B cell (primary cell): ENCODE results near the gene ATXN7L2. TPM values are rescaled to one million over a fixed set of nuclear protein-coding genes. Genes with fewer than 3 reads are reported as not detected.

Experiments used
- ATAC-seq: fragments of 200-7000 bp; cut with Tn5 transposase; one replicate; pipeline ENCODE4 v1.10.0; 2021; ENCODE audit warnings: low read depth, mild to moderate bottlenecking, moderate number of reproducible peaks, moderate library complexity
- CTCF ChIA-PET: fragments of 350-600 bp; sonication (Branson Sonifier 250); formaldehyde crosslinking; loops from one replicate; lab custom pipeline; 2021; ENCODE audit warnings: antibody characterized with exemption, inconsistent platforms; lab: Charles Lee
- POLR2A ChIA-PET: fragments of 350-600 bp; sonication (Branson Sonifier 250); formaldehyde crosslinking; loops from one replicate; lab custom pipeline; 2021; ENCODE audit warnings: antibody characterized with exemption; lab: Charles Lee
- DNase-seq: peaks from one replicate; pipeline ENCODE4 v3.0.0; 2013
- H2AFZ ChIP-seq: 2 replicates; pipeline ENCODE4 v1.6.1; 2012; ENCODE audit warnings: mild to moderate bottlenecking, low read depth, low read length; ENCODE audit not compliant: insufficient read depth, poor library complexity, severe bottlenecking
- H3K27ac ChIP-seq, 2 donors: 1 replicate in 1 of 2; 2 replicates in 1 of 2; pipeline ENCODE4 v1.5.1; 2012 to 2013; ENCODE audit warnings: low read length in 2 of 2, mild to moderate bottlenecking in 2 of 2, moderate library complexity in 1 of 2
- H3K27me3 ChIP-seq, 4 experiments: fragments of 200-600 bp in 1 of 4; sonication (generic) in 1 of 4; replicated peaks in 1 of 4; 1 replicate in 2 of 4; 2 replicates in 2 of 4; pipeline versions ENCODE4 v1.6.1 to v1.7.0; 2013 to 2016; ENCODE audit warnings: low read length in 3 of 4, mild to moderate bottlenecking in 2 of 4, mixed read lengths in 1 of 4, moderate library complexity in 1 of 4; ENCODE audit not compliant: insufficient read depth in 4 of 4, control insufficient read depth in 3 of 4; ENCODE audit errors: control extremely low read depth in 1 of 4
- H3K36me3 ChIP-seq, 2 experiments: replicated peaks in 1 of 2; 1 replicate in 1 of 2; 2 replicates in 1 of 2; pipeline versions ENCODE4 v1.6.1 to v1.7.1; 2013; ENCODE audit warnings: low read length in 1 of 2; ENCODE audit not compliant: insufficient read depth in 2 of 2, control insufficient read depth in 1 of 2; ENCODE audit errors: control extremely low read depth in 1 of 2, extremely low read depth in 1 of 2
- H3K4me1 ChIP-seq, 2 donors: fragments of 200-600 bp in 1 of 2; sonication (generic) in 1 of 2; 1 replicate in 1 of 2; 2 replicates in 1 of 2; pipeline versions ENCODE4 v1.5.1 to v1.6.1; 2013 to 2017; ENCODE audit warnings: low read length in 2 of 2; ENCODE audit not compliant: control insufficient read depth in 2 of 2, insufficient read depth in 2 of 2
- H3K4me2 ChIP-seq: replicated peaks from 2 replicates; pipeline ENCODE3; 2012; ENCODE audit warnings: mild to moderate bottlenecking, low read depth, low read length; ENCODE audit not compliant: poor library complexity, severe bottlenecking
- H3K4me3 ChIP-seq, 5 experiments: fragments of 200-600 bp in 1 of 5; sonication (generic) in 1 of 5; 1 replicate in 3 of 5; 2 replicates in 2 of 5; pipeline versions ENCODE4 v1.5.1 to v1.7.0; 2011 to 2016; ENCODE audit warnings: low read length in 4 of 5, mild to moderate bottlenecking in 4 of 5, low read depth in 2 of 5, control low read depth in 1 of 5, moderate library complexity in 1 of 5; ENCODE audit not compliant: insufficient read depth in 1 of 5; ENCODE audit errors: control extremely low read depth in 1 of 5, extremely low read depth in 1 of 5
- H3K79me2 ChIP-seq: fragments of 200-600 bp; sonication (generic); one replicate; pipeline ENCODE4 v1.6.0; 2016; ENCODE audit warnings: low read length; ENCODE audit not compliant: control insufficient read depth, insufficient read depth
- H3K9ac ChIP-seq: fragments of 200-600 bp; sonication (generic); 2 replicates; pipeline ENCODE4 v1.6.1; 2017; ENCODE audit warnings: mild to moderate bottlenecking, low read length, moderate library complexity
- H3K9me3 ChIP-seq, 3 donors: one replicate each; pipeline versions ENCODE4 v1.6.1 to v1.7.1; 2013; ENCODE audit warnings: low read length in 2 of 3; ENCODE audit not compliant: control insufficient read depth in 2 of 3, insufficient read depth in 1 of 3; ENCODE audit errors: control extremely low read depth in 1 of 3
- H4K20me1 ChIP-seq: 2 replicates; pipeline ENCODE4 v1.6.0; 2012; ENCODE audit warnings: mild to moderate bottlenecking, low read length; ENCODE audit not compliant: insufficient read depth, control insufficient read depth, poor library complexity, severe bottlenecking
- H3K27ac Mint-ChIP-seq: one replicate; pipeline ENCODE4 v1.8.0; 2021; ENCODE audit warnings: mixed read lengths
- H3K27me3 Mint-ChIP-seq: one replicate; pipeline ENCODE4 v1.8.0; 2021; ENCODE audit warnings: mixed read lengths
- H3K4me1 Mint-ChIP-seq: one replicate; pipeline ENCODE4 v1.8.0; 2021; ENCODE audit warnings: mixed read lengths
- H3K4me3 Mint-ChIP-seq: one replicate; pipeline ENCODE4 v1.8.0; 2021; ENCODE audit warnings: mixed read lengths
- H3K9me3 Mint-ChIP-seq: one replicate; pipeline ENCODE4 v1.8.0; 2022; ENCODE audit warnings: mixed read lengths; ENCODE audit not compliant: insufficient read depth
- EZH2 ChIP-seq: IDR thresholded peaks from 2 replicates; pipeline ENCODE4 v1.6.1; 2012; ENCODE audit warnings: borderline replicate concordance, low read depth, mild to moderate bottlenecking, moderate library complexity, low read length; ENCODE audit not compliant: insufficient read depth, poor library complexity, severe bottlenecking
- WGBS: methylation state at CpG from one replicate; pipeline ENCODE4 v1.1.5; 2013; ENCODE audit warnings: missing lambda C conversion rate; ENCODE audit not compliant: insufficient coverage; 5-methylcytosine and 5-hydroxymethylcytosine counted together
- intact Hi-C: fragments of 100-400 bp; cut with micrococcal nuclease; formaldehyde crosslinking; loops from one replicate; pipeline ENCODE4 v1.10.0; 2022
- polyA plus RNA-seq: library from polyadenylated mRNA; depleted of rRNA; stranded (reverse); fragments of >200 nt; gene quantifications from 2 replicates; pipeline ENCODE4 v1.2.3, GENCODE V29; 2012
- total RNA-seq, 2 donors: library from RNA; stranded (reverse); fragments of 120-200 nt in 1 of 2; gene quantifications; 1 replicate in 1 of 2; 2 replicates in 1 of 2; pipeline versions ENCODE4 v1.2.3 to v1.2.4, GENCODE V29; 2013 to 2022
- TF ChIP-seq, protein P1 (sequence below): fragments of 200-600 bp; IDR thresholded peaks from one replicate; pipeline ENCODE4 v1.8.0; 2022; ENCODE audit warnings: antibody characterized with exemption, mild to moderate bottlenecking

The ATXN7L2 gene
- total and polyA plus RNA-seq, 2 donors (not counting 1 experiment from before 2014, with no cell fraction given), result 10.9 to 12.4 TPM

GRCh38 chr1:109475261-109475660 lies 8.4 kb upstream of the ATXN7L2 start:
- no peaks in the 10 kb centered on the region for H4K20me1 ChIP-seq
- H3K4me2 ChIP-seq, result no peak overlapping the region
- ChIA-PET POLR2A (no interaction called here), CTCF (no interaction called here)
- ATAC-seq (no peak), DNase-seq (no peak)
- intact Hi-C loops, result no loop called here
- peaks cover 0 to 70% (median 26%) of the 10 kb centered on the region in 4 experiments for H3K27me3 ChIP-seq
- no peak overlapping the region for H3K4me3 Mint-ChIP-seq
- H3K9me3 ChIP-seq, result peaks cover 0 to 5% (median 0%) of the 10 kb centered on the region in 3 donors
- H3K4me3 ChIP-seq, result no peak overlapping the region
- H3K79me2 ChIP-seq, result no peaks in the 10 kb centered on the region
- no peak overlapping the region for H2AFZ ChIP-seq
- H3K4me1 ChIP-seq, result no peaks in the 10 kb centered on the region
- H3K36me3 ChIP-seq, result no peaks in the 10 kb centered on the region
- 88% methylated on average over 9 of the region's 9 CpGs for WGBS
- H3K9me3 Mint-ChIP-seq, result no peaks in the 10 kb centered on the region
- no peak for TF ChIP-seq EZH2
- TF ChIP-seq, protein P1, sequence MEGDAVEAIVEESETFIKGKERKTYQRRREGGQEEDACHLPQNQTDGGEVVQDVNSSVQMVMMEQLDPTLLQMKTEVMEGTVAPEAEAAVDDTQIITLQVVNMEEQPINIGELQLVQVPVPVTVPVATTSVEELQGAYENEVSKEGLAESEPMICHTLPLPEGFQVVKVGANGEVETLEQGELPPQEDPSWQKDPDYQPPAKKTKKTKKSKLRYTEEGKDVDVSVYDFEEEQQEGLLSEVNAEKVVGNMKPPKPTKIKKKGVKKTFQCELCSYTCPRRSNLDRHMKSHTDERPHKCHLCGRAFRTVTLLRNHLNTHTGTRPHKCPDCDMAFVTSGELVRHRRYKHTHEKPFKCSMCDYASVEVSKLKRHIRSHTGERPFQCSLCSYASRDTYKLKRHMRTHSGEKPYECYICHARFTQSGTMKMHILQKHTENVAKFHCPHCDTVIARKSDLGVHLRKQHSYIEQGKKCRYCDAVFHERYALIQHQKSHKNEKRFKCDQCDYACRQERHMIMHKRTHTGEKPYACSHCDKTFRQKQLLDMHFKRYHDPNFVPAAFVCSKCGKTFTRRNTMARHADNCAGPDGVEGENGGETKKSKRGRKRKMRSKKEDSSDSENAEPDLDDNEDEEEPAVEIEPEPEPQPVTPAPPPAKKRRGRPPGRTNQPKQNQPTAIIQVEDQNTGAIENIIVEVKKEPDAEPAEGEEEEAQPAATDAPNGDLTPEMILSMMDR, result no peak
- H3K4me1 Mint-ChIP-seq, result no peaks in the 10 kb centered on the region
- no peak overlapping the region for H3K9ac ChIP-seq
- peaks cover 75% of the 10 kb centered on the region for H3K27me3 Mint-ChIP-seq
- no peak overlapping the region for H3K27ac Mint-ChIP-seq
- H3K27ac ChIP-seq, result no peak overlapping the region

- no peak overlapping the region for H3K9ac ChIP-seq
- H2AFZ ChIP-seq, result no peak overlapping the region
- H3K4me2 ChIP-seq, result no peak overlapping the region
- ChIA-PET CTCF (no interaction called here), POLR2A (no interaction called here)
- H3K4me3 ChIP-seq, result no peak overlapping the region
- H3K9me3 Mint-ChIP-seq, result no peaks in the 10 kb centered on the region
- H3K27ac Mint-ChIP-seq, result no peak overlapping the region
- H3K4me3 Mint-ChIP-seq, result no peak overlapping the region
- intact Hi-C loops, result no loop called here
- H4K20me1 ChIP-seq, result no peaks in the 10 kb centered on the region
- no peaks in the 10 kb centered on the region for H3K36me3 ChIP-seq
- no peak for DNase-seq
- no peak overlapping the region for H3K27ac ChIP-seq
- WGBS, result 91% methylated on average over 5 of the region's 8 CpGs
- ATAC-seq, result no peak
- no peaks in the 10 kb centered on the region for H3K4me1 ChIP-seq
- H3K9me3 ChIP-seq, result peaks cover 0 to 5% (median 0%) of the 10 kb centered on the region in 3 donors
- TF ChIP-seq EZH2, result no peak
- TF ChIP-seq, protein P1, result no peak
- no peaks in the 10 kb centered on the region for H3K4me1 Mint-ChIP-seq
- peaks cover 0 to 63% (median 24%) of the 10 kb centered on the region in 4 experiments for H3K27me3 ChIP-seq
- peaks cover 73% of the 10 kb centered on the region for H3K27me3 Mint-ChIP-seq
- H3K79me2 ChIP-seq, result no peaks in the 10 kb centered on the region
Observed at GRCh38 chr1:109476825-109477224, 6.9 kb upstream of the ATXN7L2 start.
